GM21526 (cell line): ENCODE results near the gene PGR.

Experiments
- ATAC-seq: cut with Tn5 transposase; IDR thresholded peaks from one replicate; pipeline ENCODE4 v1.9.1; 2021; ENCODE audit warnings: moderate library complexity; ENCODE audit not compliant: unreplicated experiment, low FRiP score

PGR gene

DNA sequence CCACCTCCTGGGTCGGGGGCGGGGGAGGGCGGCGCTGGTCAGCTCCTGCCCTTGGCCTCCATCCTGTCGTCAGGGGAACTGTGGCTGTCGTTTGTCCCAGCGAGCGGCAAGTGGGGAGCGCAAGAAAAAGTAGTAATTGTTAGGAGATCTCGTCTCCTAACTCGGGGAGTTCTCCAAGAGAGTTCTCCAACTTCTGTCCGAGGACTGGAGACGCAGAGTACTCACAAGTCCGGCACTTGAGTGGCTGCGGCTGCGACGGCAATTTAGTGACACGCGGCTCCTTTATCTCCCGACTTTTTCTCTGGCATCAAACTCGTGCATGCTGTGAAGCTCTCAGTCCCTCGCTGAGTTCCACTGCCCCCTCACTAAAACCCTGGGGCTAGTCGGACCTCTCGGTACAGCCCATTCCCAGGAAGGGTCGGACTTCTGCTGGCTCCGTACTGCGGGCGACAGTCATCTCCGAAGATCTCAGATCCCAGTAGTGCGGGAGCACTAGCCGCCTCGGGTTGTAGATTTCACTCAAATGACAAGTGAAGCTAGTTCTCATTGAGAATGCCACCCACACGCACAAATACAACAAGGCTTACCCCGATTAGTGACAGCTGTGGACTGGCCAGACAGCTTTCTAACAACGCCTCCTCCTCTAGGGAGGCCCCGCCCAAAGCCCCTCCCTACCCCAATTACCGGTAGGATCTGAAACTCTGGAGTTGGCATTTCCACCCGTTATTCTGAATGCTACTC, at the start of gene PGR:
TSS of gene PGR (minus strand) at position 611 of the 741 bp plus-strand sequence. CDS start 743 bp downstream, outside the sequence.
- ATAC-seq = no peak

DNA sequence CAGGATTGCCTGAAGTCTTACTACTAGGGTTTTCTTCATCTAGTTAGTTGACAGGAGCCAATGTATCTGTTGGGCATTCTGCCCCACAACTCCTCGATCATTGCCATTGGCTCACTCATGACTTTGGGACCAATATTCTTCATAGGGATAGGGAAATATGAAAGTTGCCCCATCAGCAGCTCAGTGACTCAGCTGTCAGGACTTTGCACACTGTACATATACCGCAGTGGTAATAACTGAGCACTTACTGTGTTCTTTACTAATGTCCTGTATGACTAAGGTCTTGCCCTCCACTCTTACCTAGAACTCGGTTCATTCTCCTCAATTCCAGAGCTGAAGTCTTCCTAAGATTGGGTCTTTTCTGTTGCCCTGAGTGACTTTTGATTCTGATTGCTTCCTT, 46.8 kb upstream of the PGR start:
- no peak for ATAC-seq

DNA sequence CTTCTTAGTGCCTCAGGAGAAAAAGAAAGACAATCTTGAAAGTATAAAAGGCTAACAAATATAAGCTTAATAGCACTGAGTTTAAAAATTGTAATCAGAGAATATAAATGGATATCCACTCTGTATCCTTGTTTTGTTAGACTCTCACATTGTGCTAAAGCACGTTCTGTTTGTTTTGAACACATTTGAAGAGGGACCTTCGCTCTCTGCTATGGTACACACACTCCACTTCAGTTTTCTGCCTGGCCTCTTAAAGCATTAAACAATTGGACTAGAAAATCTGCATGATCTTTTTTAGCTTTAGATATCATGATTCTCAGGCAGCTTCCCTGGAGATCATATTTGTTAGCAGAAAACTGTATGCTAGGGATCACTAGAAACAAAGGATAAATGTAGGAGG, 40.3 kb upstream of the PGR start:
- ATAC-seq = no peak

DNA sequence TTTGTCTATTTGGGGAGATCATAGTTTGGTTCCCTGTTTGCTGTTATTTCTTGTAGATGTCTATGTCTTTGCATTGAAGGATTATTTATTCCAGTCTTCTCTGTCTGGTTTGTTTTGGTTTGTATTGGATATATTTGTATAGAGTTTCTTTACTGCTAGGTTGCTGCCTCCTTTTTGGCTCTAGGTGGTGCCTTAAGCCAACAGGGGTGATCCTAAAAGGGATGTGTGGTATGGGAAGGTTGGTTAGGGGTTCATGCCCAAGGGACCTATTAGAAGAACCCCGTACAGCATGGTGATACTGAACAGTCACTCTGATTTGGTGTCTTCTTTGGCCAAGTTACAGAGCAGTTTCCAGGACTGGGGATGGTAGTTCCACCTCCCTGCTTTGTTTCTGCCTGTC, 36.4 kb upstream of the PGR start:
- no peak for ATAC-seq

DNA sequence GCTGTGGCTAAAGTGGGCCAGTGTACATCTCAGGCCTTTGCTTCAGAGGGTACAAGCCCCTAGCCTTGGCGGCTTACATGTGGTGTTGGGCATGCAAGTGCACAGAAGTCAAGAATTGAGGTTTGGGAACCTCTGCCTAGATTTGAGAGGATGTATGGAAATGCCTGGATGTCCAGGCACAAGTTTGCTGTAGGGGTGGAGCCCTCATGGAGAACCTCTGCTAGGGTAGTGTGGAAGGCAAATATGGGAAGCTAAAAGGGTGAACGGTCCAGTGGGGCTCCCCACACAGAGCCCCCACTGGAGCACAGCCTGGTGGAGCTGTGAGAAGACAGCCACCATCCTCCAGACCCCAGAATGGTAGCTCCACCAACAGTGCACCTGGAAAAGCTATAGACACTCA, 28.5 kb upstream of the PGR start:
- ATAC-seq = no peak

DNA sequence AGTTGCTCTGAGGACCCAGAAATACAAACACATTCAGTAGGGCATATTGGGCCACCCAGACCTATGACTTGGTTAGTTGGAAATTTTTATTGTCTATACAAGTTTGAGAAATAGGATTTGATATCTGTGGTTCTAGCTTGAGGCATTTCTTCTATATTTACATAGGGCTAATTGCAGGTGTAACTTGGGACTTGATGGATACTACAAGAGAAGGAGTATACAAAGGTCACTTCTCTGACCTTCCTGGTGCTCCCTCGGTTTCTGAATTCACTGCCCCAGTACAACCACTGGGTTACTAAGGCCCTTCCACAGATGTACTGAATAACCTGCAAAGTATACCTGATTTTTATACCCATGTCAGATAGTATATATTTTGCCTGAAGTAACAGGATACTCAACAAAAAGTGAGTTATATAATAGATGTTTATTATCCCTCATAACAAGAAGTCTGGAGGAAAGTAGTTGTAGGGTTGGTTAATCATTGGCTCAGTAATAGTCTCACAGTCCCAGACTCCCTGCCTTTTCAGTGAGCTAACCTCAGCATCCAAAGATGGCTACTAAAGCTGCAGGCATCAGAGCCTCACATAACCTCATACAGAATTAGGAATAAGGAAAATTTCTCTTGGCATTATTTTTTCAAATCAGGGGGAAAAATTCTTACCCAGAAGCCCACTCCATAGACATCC, 8.8 kb upstream of the PGR start:
- no peak for ATAC-seq

DNA sequence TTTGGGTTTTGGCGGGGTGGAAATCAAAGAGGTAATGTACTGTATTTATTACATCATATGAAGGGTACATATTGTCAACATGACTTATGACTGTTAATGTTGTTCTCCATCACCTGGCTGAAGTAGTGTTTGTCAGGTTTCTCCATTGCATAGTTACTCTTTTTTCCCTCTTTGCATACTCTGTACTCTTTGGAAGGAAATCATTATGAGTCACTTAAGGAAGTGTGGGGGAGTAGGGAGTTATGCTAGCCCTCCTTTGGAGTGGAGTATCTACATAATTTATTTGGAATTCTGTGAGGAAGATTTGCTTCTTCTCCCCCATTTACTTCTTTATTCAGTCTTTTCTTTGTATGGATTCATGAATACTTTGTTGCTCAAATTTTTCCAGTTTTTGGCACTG, 3.6 kb upstream of the PGR start:
- no peak for ATAC-seq

DNA sequence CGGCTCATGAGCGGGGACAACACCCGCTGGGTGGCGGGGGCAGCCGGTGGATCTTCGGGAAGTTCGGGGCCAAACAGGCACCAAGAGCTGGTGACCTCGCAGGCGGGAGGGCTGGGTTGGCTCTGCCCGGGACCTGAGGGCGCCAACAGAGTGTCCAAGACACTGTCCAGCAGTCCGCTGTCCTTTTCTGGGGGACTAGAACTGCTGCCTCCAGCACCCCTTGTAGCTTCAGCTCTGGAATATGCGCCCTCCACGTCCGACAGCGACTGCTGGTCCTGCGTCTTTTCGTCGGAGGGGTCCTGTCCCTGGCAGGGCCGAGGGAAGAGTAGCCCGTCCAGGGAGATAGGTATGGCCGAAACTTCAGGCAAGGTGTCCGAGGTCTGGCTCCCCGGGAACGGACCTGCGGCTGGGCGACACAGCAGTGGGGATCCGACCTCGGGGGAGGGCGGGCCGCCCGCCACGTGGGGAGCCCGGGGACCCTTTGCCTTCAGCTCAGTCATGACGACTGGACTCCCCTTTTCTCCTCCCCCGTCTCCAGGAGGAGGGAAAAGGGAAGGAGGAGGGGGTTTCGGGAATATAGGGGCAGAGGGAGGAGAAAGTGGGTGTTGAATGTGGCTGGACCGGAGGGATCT, 926 bp downstream of the PGR start:
- ATAC-seq = no peak

DNA sequence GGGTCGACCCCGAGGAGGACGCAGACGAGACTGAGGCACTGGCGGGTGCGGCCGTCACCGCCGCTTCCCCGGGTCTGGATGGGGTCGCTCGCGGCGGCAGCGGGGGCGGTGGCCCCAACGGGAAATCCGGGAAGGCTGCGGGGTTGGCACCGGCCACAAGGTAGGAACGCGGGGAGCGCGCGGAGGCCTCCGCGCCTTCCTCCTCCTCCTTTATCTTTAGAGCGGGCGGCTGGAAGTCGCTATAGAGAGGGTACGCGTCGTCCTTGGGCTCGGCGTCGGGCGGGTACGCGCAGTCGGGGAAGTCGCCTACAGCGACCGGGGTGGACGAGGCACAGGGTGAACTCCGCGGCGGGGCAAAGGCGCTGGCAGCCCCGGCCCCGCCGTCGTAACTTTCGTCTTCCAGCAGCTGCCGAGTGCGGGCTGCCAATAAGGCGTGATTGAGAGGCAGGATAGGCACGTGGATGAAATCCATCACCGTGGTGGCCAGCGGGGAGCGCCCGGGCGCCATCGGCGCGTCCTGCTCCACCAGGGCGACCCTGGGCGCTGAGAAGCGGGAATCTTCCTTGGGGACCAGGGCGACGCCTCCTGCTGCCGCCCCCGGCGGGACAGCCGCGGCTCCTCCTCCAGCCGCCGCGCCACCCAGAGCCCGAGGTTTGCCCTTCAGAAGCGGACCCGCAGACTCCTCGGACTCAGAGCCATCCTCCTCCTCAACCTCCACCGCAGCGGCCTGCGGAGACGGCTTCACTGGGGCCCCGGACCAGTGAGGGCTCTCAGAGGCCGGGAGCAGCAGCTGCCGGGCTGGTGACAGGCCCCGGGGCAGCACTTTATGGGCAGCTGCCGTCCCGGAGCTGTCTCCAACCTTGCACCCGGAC, 1.7 kb downstream of the PGR start:
- ATAC-seq = no peak

DNA sequence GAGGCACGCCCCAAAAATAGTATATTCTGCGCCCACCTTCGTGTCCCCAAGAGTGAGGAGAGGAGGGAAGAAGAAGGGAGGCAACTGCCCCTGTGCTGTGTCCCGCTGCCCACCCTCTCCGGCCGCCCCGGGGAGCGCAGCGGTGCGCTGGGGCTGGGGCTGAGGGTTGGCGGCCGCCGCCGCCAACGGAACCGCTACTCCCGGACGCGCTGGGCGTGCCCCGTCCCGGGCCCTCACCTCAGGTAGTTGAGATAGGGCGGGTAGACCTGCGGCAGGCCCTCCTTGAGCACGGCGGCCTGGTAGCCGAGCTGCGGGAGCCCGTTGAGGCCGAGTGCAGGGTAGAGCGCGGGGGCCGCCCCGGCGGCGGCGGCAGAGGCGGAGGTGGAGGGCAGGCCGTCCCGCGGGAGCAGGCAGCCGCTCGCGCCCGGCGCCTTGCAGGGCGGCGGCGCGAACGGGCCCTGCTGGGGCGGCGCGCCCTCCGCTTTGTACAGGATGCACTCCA, 2.4 kb downstream of the PGR start:
- no peak for ATAC-seq

DNA sequence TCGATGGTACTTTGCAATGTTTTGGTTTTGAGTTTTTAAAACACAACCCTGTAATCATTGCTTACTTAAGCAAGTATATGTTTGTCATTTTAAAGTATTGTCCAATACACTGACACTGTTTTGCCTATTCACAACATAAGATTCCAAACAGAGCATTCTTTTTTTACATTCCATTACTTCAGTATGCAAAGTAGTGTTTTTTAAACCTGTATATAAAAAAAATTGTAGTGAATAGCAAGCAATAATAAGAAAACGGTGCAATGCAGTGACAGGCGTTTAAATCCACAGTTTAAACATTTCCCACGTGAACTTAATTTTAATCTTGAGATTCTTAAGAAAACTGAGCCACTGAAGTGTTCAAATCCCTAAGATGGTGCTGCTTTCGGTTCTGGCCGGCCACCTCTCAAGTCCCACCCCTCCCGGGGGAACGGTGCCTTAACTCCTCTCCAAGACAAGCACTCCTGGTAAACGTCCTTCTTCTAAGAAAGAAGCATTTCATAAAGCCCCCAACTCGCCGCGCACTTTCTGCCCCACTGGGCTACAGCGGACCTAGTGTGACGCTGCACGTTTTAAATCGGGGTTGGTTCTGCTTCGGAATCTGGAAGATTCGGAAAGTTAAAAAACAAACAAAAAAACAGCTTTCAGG, 2.9 kb downstream of the PGR start:
- ATAC-seq = no peak

DNA sequence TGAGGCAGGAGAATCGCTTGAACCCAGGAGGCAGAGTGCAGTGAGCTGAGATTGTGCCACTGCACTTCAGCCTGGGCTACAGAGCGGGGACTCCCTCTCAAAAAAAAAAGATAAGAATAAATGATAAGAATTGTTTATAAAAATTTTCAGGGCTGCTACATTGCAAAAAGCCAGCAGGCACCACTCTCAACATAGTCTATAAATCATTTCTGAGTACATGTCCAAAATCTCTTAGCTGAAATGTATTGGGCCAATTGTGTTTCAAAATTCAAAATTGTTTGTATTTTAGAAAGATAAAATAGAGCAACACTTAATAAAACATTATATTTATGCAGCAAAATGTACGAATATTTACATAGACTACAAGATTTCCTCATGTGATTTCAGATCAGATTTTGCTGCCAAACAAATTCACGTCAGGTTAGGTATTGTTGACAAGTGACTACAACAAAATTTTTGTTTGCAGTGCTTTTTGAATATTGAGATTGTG, 13.9 kb downstream of the PGR start:
- ATAC-seq = no peak

DNA sequence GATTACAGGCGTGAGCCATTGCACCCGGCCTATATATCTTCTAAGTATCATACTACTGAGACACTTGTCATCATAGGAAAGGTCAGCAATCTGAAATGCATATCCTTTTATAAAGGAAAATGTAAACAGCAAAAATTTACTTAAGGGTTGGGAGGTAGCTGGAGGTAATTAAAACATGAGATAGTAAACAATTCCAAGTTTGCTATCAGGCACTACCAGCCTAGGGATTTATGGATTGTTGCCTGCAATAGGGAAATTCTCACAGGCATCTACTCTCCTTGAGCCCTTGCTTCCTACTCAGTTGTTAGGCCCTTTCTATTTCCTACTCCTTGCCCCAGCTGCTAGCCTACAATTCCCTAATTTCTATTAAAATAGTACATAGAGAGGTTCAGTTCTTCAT, 16.1 kb downstream of the PGR start:
- ATAC-seq = no peak

DNA sequence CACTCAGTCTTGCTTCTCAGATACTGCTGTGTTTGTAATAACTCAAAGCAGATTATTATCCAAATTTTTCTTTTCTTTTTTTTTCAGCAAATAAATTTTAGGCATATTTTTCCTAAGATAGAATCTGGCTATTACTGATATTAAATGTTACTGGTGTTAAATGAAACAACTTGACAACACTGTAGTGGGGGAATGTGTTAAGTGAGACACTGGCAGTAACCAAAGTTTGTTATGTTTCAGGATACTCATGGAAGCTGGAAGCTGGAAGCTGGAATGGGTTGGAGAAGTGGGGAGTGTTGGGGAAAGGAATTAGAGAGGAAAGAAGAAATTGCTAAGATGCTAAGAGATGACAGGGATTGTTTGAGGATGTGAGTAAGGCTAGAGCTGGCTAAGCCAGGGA, 24.9 kb downstream of the PGR start:
- ATAC-seq = no peak

DNA sequence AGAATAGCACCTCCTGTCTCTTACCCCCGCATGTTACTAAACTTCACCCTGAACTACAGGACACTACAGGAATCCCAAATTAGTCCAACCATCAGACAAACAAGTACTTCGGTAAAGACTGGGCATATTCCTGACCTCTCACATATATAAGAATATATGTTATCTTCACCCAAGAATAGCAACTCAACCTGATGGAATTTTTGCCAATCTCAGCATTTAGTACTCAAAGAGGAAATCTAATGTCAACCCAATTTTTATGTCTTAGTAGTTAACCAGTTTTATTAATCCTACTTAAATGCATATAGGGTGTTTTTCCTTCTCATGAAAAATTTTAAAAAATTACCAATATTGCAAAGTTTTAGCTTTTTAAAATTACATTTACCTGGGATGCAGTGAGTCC, 26.2 kb downstream of the PGR start:
- ATAC-seq = no peak

DNA sequence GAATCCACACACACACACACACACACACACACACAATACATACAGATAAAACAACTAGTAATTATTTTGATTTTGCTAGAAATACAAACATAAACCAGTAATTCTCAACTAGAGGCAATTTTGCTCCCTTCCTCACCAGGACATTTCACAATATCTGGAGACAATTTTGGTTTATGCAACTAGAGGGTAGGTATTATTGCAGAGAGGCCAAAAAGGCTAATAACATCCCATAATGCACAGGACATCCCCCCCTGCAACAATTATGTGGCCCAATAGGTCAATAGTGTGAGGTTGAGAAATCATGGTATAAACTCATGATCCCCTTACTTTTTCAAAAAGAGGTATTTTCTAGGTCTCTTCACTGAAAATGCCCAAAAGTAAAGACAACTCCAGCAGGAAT, 29.0 kb downstream of the PGR start:
- no peak for ATAC-seq

DNA sequence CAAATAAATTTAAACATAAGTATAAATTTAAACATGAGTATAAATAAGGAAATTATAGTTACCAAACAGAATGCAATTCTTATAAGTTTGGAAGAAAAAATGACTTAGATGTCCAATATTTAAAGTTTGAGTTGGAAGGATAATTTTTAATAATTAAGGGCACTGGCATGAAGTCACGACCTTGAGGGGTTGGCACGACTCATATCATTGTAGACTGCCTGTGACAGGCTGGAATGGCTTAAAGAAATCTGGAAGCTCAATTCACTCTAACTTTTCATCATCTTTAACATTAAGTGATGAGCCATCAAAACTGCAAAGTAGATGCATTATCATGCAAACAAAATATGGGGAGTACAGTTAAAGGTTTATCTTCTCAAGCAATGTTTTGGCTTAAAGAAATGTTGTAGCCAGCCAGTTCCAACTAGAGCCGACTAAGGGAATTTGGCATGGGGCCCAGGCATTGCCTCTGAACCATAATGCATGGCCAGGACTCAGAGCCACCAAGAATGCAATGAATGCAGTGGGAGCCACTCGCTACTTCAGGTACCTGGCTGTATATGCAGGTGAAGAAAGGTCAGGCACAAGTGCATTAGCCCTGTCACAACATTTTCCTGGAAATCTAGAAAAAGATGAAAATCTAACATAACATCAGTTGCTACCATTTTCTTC, 33.4 kb downstream of the PGR start:
- ATAC-seq = no peak

DNA sequence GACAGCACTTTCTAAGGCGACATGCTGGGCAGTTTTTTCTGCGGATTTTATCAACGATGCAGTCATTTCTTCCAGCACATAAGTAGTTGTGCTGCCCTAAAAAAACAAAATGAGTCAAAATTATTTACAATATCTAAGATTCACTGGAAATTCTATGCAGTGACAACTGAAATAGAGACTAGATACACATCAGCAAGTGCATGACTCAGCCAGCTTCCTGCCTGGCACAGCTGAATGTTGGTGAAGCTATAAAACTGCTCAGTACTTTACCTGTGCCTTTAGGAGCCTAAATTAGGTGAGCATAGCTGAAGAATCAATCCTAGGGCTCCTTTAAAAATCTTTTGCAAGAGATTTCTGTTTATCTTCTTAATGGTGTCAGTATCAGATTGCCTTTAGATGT, 37.8 kb downstream of the PGR start:
- no peak for ATAC-seq

DNA sequence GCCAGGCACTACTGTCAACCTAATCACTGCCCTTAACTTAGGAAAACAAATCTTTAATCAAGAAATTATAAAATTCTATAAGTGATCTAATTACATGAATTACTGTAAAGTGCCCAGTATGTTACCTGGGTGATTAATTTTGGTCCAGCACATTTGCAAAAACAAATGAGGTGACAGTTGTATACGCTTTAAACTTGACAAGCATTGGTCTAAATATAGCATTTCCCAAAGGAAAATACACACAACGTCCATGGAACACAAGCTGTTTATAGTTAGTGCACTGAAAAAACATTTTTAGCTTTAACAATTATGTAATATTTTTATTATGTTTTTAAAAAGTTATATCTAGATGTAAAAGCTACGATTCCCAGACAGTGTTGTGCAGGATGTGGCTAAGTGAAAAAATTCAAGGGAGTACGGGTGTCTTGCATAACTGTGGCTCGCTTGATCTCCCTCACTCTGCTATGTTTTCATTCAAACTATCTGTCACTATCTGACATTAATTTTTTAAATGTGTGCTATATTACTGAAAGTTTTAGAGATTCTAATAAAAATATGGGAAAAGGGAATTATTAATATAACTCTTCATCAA, 38.8 kb downstream of the PGR start:
- no peak for ATAC-seq
